Ascending aorta (tissue), 2 donors: ENCODE data around the gene CTSF. TPM values are rescaled to one million over a fixed set of nuclear protein-coding genes. Genes with fewer than 3 reads are reported as not detected.
"Not testable (repeated sequence)": the region's sequence is repeated elsewhere in the genome, so short reads cannot be mapped to it uniquely, and the experiment has no call there.

Experiments
- DNase-seq, 2 donors: peaks; one replicate each; pipeline ENCODE4 v3.0.0-alpha.2; 2019; ENCODE audit warnings: low spot score in 2 of 2
- H3K27ac ChIP-seq, 2 donors: fragments of 200-600 bp; sonication (generic); one replicate each; pipeline ENCODE4 v1.5.1; 2016 to 2017; ENCODE audit warnings: mild to moderate bottlenecking in 1 of 2
- H3K27me3 ChIP-seq: fragments of 200-600 bp; sonication (generic); one replicate; pipeline ENCODE4 v1.5.1; 2017
- H3K36me3 ChIP-seq, 2 donors: fragments of 200-600 bp; sonication (generic); one replicate each; pipeline ENCODE4 v1.5.1; 2016
- H3K4me1 ChIP-seq, 2 donors: fragments of 200-600 bp; sonication (generic); one replicate each; pipeline ENCODE4 v1.5.1; 2016 to 2017; ENCODE audit warnings: mild to moderate bottlenecking in 1 of 2
- H3K4me3 ChIP-seq, 2 donors: fragments of 200-600 bp; sonication (generic); one replicate each; pipeline ENCODE4 v1.5.1; 2016 to 2017; ENCODE audit warnings: mild to moderate bottlenecking in 1 of 2
- H3K9me3 ChIP-seq, 2 donors: fragments of 200-600 bp; sonication (generic); one replicate each; pipeline ENCODE4 v1.5.1; 2016
- CTCF ChIP-seq, 3 experiments: fragments of 200-600 bp in 2 of 3; fragments of 450-650 bp in 1 of 3; sonication (generic) in 2 of 3; IDR thresholded peaks; one replicate each; pipeline ENCODE4 v1.5.1; 2016 to 2019; ENCODE audit warnings: antibody characterized with exemption in 3 of 3, mild to moderate bottlenecking in 1 of 3, moderate library complexity in 1 of 3
- intact Hi-C: fragments of 100-400 bp; cut with DNase I; formaldehyde crosslinking; loops from one replicate; pipeline ENCODE4 v1.15.1; 2023
- total RNA-seq: library from RNA; depleted of rRNA; stranded (reverse); fragments of >200 nt; gene quantifications from one replicate; pipeline ENCODE4 v1.1.0, GENCODE V29; 2016

CTSF gene
- total RNA-seq, 1 donor from 2014 or later, result 98.8 TPM

GRCh38 chr11:66543263-66544107, 24.9 kb downstream of the CTSF start:
- intact Hi-C loops, result no loop called here
- Histone ChIP-seq H3K27ac (no peak overlapping the region), H3K9me3 (no peaks in the 10 kb centered on the region), H3K4me3 (peak overlapping the region in 1 of 2 donors; percentile 17), H3K4me1 (peaks cover 3 to 20% of the 10 kb centered on the region in 2 donors), H3K27me3 (no peaks in the 10 kb centered on the region), H3K36me3 (peaks cover 12 to 15% of the 10 kb centered on the region in 2 donors)
- peak in 1 of 2 donors; percentile 75 for DNase-seq
- TF ChIP-seq CTCF (IDR thresholded peaks at IDR 0.05), result peak; percentile 11 to 22 (median 15)

GRCh38 chr11:66542362-66542761, 26.0 kb downstream of the CTSF start:
- Histone ChIP-seq H3K4me3 (no peak overlapping the region), H3K27me3 (no peaks in the 10 kb centered on the region), H3K36me3 (peaks cover 12 to 18% of the 10 kb centered on the region in 2 donors), H3K27ac (no peak overlapping the region), H3K4me1 (peaks cover 3 to 20% of the 10 kb centered on the region in 2 donors), H3K9me3 (no peaks in the 10 kb centered on the region)
- TF ChIP-seq CTCF (IDR thresholded peaks at IDR 0.05), result no peak
- no peak for DNase-seq
- intact Hi-C loops, result no loop called here

- no peak for DNase-seq
- H3K27me3 ChIP-seq, result no peaks in the 10 kb centered on the region
- H3K4me3 ChIP-seq, result no peak overlapping the region
- peaks cover 3 to 20% of the 10 kb centered on the region in 2 donors for H3K4me1 ChIP-seq
- no peak overlapping the region for H3K27ac ChIP-seq
- intact Hi-C loops, result no loop called here
- TF ChIP-seq CTCF (IDR thresholded peaks at IDR 0.05), result no peak
- H3K9me3 ChIP-seq, result no peaks in the 10 kb centered on the region
- peaks cover 12 to 23% of the 10 kb centered on the region in 2 donors for H3K36me3 ChIP-seq
Observed at GRCh38 chr11:66541892-66542291, 26.5 kb downstream of the CTSF start.

- H3K27ac ChIP-seq, intact Hi-C loops, H3K9me3 ChIP-seq, DNase-seq, H3K27me3 ChIP-seq, H3K4me3 ChIP-seq: not testable (repeated sequence)
- Histone ChIP-seq H3K36me3 (peaks cover 23 to 30% of the 10 kb centered on the region in 2 donors), H3K4me1 (peaks cover 3 to 14% of the 10 kb centered on the region in 2 donors)
Observed at GRCh38 chr11:66540598-66540997, 27.8 kb downstream of the CTSF start.

GRCh38 chr11:66539870-66540213, 28.6 kb downstream of the CTSF start:
- Histone ChIP-seq H3K27me3 (no peaks in the 10 kb centered on the region), H3K4me3 (no peak overlapping the region), H3K9me3 (no peaks in the 10 kb centered on the region), H3K27ac (no peak overlapping the region), H3K36me3 (peaks cover 24 to 35% of the 10 kb centered on the region in 2 donors), H3K4me1 (peaks cover 1 to 7% of the 10 kb centered on the region in 2 donors)
- intact Hi-C loops, result no loop called here
- DNase-seq, result no peak
- TF ChIP-seq CTCF (IDR thresholded peaks at IDR 0.05), result no peak

GRCh38 chr11:66539170-66539869, 29.1 kb downstream of the CTSF start:
- peaks cover 0 to 4% of the 10 kb centered on the region in 2 donors for H3K4me1 ChIP-seq
- no peak overlapping the region for H3K4me3 ChIP-seq
- H3K27ac ChIP-seq, result no peak overlapping the region
- no peak for DNase-seq
- intact Hi-C loops, result no loop called here
- no peaks in the 10 kb centered on the region for H3K27me3 ChIP-seq
- peaks cover 24 to 35% of the 10 kb centered on the region in 2 donors for H3K36me3 ChIP-seq
- TF ChIP-seq CTCF (IDR thresholded peaks at IDR 0.05), result no peak
- H3K9me3 ChIP-seq, result no peaks in the 10 kb centered on the region
